GM19397 (cell line): ENCODE results near the gene ZCCHC3.
A peak's percentile ranks its signal among the peaks of the same experiment; 100 is the strongest.
"Not testable (repeated sequence)": the region's sequence is repeated elsewhere in the genome, so short reads cannot be mapped to it uniquely, and the experiment has no call there.

Experiments used
- ATAC-seq: cut with Tn5 transposase; IDR thresholded peaks from one replicate; pipeline ENCODE4 v1.9.1; 2021; ENCODE audit warnings: mild to moderate bottlenecking, moderate library complexity; ENCODE audit not compliant: unreplicated experiment

Gene ZCCHC3

GRCh38 chr20:336040-336439 lies 38.7 kb downstream of the ZCCHC3 start:
- not testable (repeated sequence) for ATAC-seq

GRCh38 chr20:341682-342081 lies 44.3 kb downstream of the ZCCHC3 start:
- ATAC-seq: no peak

DNA sequence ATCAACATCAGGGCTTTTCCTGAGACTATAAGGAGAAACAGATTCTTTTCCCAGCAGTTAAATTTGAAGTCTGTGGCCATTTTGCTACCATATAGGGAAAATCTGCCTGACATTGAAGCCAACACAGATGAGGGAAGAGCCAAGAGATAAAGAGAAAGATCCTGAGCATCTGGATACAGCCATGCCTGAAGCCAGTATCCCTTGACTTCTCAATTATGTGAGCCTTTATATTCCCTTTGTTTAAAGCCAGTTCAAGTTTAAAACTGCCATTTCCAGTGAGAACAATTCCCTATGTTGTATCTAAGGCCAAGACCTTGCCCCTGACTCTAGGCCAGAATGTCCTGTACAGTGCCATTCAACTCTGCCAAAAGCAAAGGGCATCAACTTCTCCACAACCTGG lies 45.7 kb downstream of the ZCCHC3 start:
- no peak for ATAC-seq

DNA sequence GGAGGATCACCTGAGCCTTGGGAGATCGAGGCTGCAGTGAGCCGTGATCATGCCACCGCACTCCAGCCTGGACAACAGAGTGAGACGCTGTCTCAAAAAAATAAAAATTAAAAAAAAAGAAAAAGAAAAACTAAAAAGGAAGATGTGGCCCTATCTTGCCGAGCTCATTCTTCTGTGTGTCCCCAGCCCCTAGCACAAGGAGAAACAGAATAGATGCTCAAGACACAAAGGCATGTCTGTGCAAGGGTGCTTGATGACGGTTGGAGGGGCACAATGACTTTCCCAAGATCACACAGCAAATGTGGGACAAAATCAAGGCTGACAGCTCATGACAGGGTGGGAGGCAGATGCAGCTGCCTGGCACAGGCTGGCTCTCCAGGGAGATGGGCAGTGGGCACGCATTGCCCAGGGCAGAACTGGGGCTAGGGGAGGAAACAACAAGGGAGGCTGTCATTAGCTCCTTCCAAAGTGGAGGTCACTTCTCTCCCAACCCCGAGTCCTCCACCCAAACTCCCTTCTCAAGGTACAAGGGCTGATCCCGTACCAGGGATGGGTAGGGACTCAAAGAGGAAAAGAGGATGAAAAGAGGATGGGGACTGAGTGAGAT lies 48.8 kb downstream of the ZCCHC3 start:
- ATAC-seq: no peak

DNA sequence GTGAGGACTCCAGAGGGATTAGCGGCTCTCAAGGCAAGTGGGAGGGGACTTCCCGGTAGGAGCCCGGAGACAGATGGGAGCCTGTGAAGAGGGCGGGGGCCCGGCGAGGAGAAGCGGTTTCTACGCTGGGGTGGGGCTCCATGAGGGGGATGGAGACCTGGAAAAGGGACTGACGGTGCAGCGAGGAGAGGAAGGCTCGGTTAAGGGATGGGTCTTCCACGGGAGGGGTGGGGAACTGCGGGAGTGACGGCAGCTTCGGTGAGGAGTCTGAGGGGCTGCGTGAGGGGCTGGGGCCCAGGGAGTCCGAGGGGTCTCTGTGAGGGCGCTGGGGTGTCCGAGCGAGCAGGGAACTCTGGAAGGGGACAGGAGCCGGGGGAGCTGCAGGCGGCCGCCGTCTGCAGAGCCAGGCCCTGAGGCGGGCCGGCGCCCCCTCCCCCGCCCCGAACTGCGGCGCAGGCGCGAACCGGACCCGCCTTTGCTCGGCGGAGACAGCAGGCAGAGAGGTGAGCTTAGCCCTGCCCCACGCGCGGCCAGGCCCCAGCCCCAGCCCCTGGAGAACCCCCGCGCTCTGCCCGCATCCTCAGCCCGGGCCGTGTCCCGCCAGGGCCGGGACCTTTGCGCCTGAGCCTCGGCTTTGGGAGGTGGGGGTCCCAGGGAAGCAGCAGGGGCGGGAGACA lies 49.4 kb downstream of the ZCCHC3 start, which contains the start of gene NRSN2:
Gene NRSN2, plus strand, starts transcription at position 472 of the 677 bp plus-strand sequence. CDS start 2,533 bp downstream, outside the sequence.
- ATAC-seq: no peak

- ATAC-seq: peak; percentile 5
These were observed 49.9 kb downstream of the ZCCHC3 start for GRCh38 chr20:347317-347639.

DNA sequence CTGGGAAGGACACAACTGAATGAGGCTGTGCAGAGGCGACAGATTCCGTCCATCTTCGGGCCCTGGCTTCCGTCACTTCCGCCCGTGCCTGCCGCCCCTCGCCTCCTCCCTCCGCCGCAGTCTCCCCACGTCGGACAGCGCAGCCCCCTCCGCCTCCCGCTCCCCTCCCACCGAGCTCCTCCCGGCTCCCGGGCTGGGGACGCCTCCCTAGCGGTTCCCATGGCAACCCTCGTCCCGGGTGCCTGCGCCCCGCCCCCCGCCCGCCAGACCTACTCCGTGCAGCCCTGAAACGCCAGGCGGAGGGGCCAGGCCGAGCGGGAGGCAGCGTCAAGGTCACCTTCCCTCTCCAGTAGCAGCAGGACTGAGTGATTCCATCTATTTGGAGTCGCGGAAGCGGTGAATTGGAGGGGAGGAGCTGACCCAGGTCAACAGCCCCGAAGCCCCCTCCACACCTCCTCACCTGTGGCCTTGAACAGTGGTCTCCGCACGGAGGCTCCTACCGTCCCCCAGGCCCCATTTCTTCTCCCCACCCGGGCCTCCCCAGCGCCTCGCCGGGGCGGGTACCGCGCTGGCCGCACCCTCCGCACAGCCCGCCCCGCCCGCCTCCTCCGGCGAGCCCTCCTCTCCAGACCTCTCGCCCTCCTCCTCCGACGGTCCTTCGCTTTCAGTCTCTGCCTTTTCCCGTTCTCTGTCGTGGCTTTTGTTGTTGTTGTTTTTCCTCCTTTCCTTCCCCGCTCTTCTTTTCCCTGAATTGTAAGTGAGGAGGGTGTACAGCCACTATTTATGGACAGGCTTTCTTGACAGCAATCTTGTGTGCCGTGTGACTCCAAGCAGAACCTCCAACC lies 50.5 kb downstream of the ZCCHC3 start:
- ATAC-seq: peak; percentile 77

DNA sequence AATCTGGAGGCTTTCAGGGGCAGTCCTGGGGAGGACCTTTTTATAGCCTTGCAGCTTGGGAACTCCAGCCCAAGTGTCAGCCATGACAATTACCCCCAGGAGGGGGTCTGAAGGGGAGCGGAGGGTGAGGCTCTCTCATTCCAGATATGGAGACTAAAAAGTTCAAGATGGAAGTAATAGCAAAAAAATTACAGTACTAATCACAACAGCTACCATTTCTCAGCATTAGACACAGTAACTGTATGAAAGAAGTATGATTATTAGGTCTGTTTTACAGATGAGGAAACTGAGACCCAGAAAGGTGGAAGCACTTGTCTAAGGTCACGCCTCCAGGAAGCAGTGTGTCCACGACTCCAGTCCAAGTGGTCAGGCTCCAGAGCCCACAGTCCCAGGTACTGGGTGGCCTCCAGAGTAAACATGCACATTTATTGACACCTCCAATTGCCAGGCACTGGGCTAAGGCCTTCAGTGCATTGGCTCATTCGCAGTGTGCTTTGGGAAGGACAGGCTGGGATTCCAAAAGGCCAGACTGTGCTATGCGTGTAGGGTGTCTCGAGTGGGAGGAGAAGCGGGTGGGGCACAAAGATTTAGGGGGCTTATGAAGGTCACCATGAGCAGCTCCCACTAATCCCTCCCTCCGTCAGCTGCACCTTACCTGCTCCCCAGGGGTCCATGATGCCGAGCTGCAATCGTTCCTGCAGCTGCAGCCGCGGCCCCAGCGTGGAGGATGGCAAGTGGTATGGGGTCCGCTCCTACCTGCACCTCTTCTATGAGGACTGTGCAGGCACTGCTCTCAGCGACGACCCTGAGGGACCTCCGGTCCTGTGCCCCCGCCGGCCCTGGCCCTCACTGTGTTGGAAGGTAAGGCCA lies 51.8 kb downstream of the ZCCHC3 start:
- ATAC-seq: no peak
